Epithelial cell of umbilical artery (primary cell): ENCODE data around the gene ZNF546. TPM values are rescaled to one million over a fixed set of nuclear protein-coding genes. Genes with fewer than 3 reads are reported as not detected.

Source experiments
- total RNA-seq: library from RNA; depleted of rRNA; stranded (reverse); fragments of >200 nt; gene quantifications from 2 replicates; pipeline ENCODE4 v1.2.3, GENCODE V29; 2014

The ZNF546 gene
- total RNA-seq = 2.3 and 8.2 TPM in 2 replicates

DNA sequence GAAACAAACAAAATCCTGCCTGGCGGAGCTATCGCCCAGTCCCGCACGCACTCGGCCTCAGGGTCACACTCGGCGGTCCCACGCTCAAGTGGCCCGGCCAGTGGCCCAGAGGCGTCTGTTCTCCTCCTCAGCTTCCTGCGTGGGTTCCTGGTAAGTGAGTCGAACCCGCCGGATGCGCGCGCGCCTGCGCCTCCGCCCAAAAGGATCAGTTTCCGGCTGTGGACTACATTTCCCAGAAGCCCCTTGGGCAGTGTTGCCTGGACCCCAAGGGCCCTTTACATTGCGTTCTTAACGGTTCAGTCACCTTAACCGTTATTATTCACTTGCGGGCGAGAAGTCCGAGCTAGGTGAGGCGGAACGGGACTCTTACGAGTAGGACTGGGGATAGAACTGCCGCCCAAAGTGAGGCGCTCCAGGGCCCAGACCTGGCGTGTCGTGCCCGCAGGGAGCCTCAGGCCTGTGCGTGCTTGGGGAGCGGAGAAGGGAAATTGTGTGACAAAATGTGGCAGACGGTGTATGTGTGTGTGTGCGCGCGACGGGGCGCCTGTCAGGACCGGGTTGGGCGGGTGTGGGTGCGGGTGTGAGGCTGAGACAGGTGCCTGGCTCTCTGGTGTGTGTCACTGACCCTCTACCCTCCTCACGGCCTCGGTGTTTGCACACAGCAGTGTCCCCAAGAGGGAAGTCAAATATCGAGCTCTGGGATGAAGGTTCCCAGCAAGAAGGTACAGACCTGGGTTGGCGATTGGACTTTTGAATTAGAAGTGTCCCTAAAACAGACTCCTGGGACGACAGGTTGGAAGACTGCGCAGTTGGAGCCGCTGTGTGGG is at the start of gene ZNF546:
Gene ZNF546, plus strand, starts transcription at position 250 of the 827 bp plus-strand sequence. CDS start 1,267 bp downstream, outside the sequence.

DNA sequence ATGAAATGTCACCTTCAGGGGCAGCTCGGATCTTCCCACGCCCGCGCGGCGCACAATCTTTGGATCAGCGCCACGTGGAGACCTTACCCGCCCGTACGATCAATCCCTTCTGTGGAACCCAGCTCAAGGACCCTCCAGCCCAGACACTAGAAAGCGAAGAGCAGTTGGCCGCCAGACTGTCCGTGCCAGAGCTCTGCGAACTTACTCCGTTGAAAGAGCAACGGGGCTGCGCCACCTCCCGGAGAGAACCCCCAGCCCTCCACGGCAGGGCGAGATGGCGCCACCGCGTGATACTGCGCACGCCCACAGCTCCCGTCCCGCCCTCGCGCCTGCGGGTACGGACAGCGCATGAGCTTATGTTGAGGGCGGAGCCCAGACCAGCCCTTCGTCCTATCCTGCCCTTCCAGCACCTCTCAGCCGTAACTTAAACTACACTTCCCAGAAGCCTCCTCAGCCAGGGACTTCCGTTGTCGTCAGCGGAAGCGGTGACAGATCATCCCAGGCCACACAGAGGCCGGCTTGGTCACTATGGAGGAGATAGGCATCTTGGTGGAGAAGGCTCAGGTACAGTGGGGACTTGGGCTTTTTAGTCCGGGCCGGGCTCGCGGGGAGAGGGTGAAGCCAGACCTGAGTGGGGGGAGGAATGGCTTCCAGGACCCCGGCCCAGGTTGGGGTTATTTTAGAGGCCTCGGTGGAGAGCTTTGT is 26.0 kb upstream of the ZNF546 start, which contains the start of gene PSMC4:
Gene PSMC4, plus strand, starts transcription at position 491 of the 705 bp plus-strand sequence. Its CDS starts 38 bp downstream, at position 529.

DNA sequence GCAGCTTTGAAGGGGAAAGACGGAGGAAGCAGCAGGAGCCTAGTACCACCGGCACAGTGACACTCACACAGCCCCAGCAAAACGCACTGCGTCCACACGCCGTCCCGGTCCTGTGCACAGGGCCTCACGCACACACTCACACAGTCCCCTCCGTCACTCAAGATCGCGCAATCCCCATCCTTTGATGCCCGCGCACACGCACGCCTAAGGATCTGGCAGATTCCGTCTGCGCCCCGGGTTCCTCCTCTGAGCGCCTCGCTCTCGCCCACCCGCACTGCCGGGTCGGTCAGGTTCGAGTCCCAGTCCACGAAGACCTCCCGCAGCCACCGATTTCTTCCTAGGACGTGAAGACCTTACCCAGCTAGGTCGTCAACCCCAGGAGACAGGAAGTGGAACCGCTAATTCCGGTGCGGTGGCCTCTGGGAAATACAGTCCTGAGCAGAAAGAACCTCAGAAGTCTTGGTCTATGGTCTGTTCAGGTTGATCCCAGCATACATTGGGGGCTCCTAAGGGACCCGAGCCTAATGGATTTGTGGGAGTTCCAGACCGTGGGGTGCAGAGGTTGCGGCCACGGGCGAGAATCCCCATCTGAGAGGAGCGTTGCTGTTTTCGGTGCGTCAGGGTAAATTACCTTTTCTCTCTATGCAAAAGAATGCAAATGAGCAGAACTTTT is 59.1 kb downstream of the ZNF546 start, which contains the start of gene ZNF780B:
Gene ZNF780B, minus strand, starts transcription at position 400 of the 673 bp plus-strand sequence. CDS start 5,899 bp downstream, outside the sequence.

Other genes with a start within 250 kb of the ZNF546 start
- gene LEUTX, start 218.2 kb upstream of the ZNF546 start, total RNA-seq = not detected in 2 replicates
- 5.8 and 8.8 TPM in 2 replicates for gene DYRK1B, start 162.9 kb upstream of the ZNF546 start, total RNA-seq
- gene FBL, start 150.7 kb upstream of the ZNF546 start, total RNA-seq = 280 and 288 TPM in 2 replicates
- gene FCGBP, start 62.4 kb upstream of the ZNF546 start, total RNA-seq = under 0.01 TPM in 1 of 2 replicates, not detected in the other
- gene PSMC4, start 25.9 kb upstream of the ZNF546 start, total RNA-seq = 114 and 173 TPM in 2 replicates
- gene ZNF780B, start 59.2 kb downstream of the ZNF546 start, total RNA-seq = 7.5 and 21.7 TPM in 2 replicates
- gene ZNF780A, start 93.9 kb downstream of the ZNF546 start, total RNA-seq = 11.7 and 27.5 TPM in 2 replicates
- 6.1 and 6.5 TPM in 2 replicates for gene MAP3K10, start 194.4 kb downstream of the ZNF546 start, total RNA-seq
- not detected in 2 replicates for gene TTC9B, start 221.3 kb downstream of the ZNF546 start, total RNA-seq
- under 0.01 TPM in 1 of 2 replicates, not detected in the other for gene CCNP, start 229.6 kb downstream of the ZNF546 start, total RNA-seq